ENCODE measurements around the gene ACSL6. TPM values are rescaled to one million over a fixed set of nuclear protein-coding genes. Genes with fewer than 3 reads are reported as not detected.

The ACSL6 gene
- total RNA-seq, 1 donor from 2014 or later, result not detected

- Mint-ChIP-seq H3K27ac (no peak overlapping the region), H3K4me3 (no peak overlapping the region), H3K9me3 (no peaks in the 10 kb centered on the region), H3K27me3 (ENCODE audit: low read depth) (peaks cover 3% of the 10 kb centered on the region), H3K36me3 (no peaks in the 10 kb centered on the region), H3K4me1 (no peaks in the 10 kb centered on the region)
- TF ChIP-seq CTCF (IDR thresholded peaks at IDR 0.05; ENCODE audit: unreplicated experiment), result no peak
- DNase-seq (ENCODE audit: low spot score in 2 of 2, unreplicated experiment in 2 of 2), result peak in 1 of 2 experiments; percentile 5
These were observed 47.2 kb upstream of the ACSL6 start for GRCh38 chr5:132058646-132059042.

GRCh38 chr5:132057498-132058255 is 46.2 kb upstream of the ACSL6 start:
- H3K4me1 Mint-ChIP-seq, result no peaks in the 10 kb centered on the region
- no peak overlapping the region for H3K4me3 Mint-ChIP-seq
- H3K9me3 Mint-ChIP-seq, result no peaks in the 10 kb centered on the region
- peaks cover 5% of the 10 kb centered on the region for H3K27me3 Mint-ChIP-seq (ENCODE audit: low read depth)
- H3K27ac Mint-ChIP-seq, result no peak overlapping the region
- peak in 1 of 2 experiments; percentile 26 for DNase-seq (ENCODE audit: low spot score in 2 of 2, unreplicated experiment in 2 of 2)
- TF ChIP-seq CTCF (IDR thresholded peaks at IDR 0.05; ENCODE audit: unreplicated experiment), result no peak
- no peaks in the 10 kb centered on the region for H3K36me3 Mint-ChIP-seq

- Mint-ChIP-seq H3K36me3 (no peaks in the 10 kb centered on the region), H3K9me3 (no peaks in the 10 kb centered on the region), H3K27me3 (ENCODE audit: low read depth) (peaks cover 5% of the 10 kb centered on the region), H3K4me3 (no peak overlapping the region), H3K4me1 (no peaks in the 10 kb centered on the region), H3K27ac (no peak overlapping the region)
- peak; percentile 8 to 31 for DNase-seq (ENCODE audit: low spot score in 2 of 2, unreplicated experiment in 2 of 2)
- TF ChIP-seq CTCF (IDR thresholded peaks at IDR 0.05; ENCODE audit: unreplicated experiment), result no peak
These were observed 45.4 kb upstream of the ACSL6 start for GRCh38 chr5:132056610-132057497.

- no peaks in the 10 kb centered on the region for H3K9me3 Mint-ChIP-seq
- no peak overlapping the region for H3K4me3 Mint-ChIP-seq
- peaks cover 12% of the 10 kb centered on the region for H3K27me3 Mint-ChIP-seq (ENCODE audit: low read depth)
- H3K4me1 Mint-ChIP-seq, result no peaks in the 10 kb centered on the region
- no peak overlapping the region for H3K27ac Mint-ChIP-seq
- H3K36me3 Mint-ChIP-seq, result no peaks in the 10 kb centered on the region
- no peak for TF ChIP-seq CTCF (IDR thresholded peaks at IDR 0.05; ENCODE audit: unreplicated experiment)
- DNase-seq (ENCODE audit: low spot score in 2 of 2, unreplicated experiment in 2 of 2), result peak; percentile 12 to 29
These were observed 44.6 kb upstream of the ACSL6 start for GRCh38 chr5:132055808-132056609.

- TF ChIP-seq CTCF (IDR thresholded peaks at IDR 0.05; ENCODE audit: unreplicated experiment), result no peak
- H3K27ac Mint-ChIP-seq, result no peak overlapping the region
- peak in 1 of 2 experiments; percentile 25 for DNase-seq (ENCODE audit: low spot score in 2 of 2, unreplicated experiment in 2 of 2)
- no peaks in the 10 kb centered on the region for H3K36me3 Mint-ChIP-seq
- H3K27me3 Mint-ChIP-seq (ENCODE audit: low read depth), result peaks cover 17% of the 10 kb centered on the region
- H3K4me3 Mint-ChIP-seq, result no peak overlapping the region
- H3K9me3 Mint-ChIP-seq, result no peaks in the 10 kb centered on the region
- no peaks in the 10 kb centered on the region for H3K4me1 Mint-ChIP-seq
These were observed 44.0 kb upstream of the ACSL6 start for GRCh38 chr5:132055441-132055807.
